Astrocyte (in vitro differentiated cells and primary cell): ENCODE data around the gene NTSR1. TPM values are rescaled to one million over a fixed set of nuclear protein-coding genes. Genes with fewer than 3 reads are reported as not detected.

Experiments used
- DNase-seq: peaks from one replicate; pipeline ENCODE4 v3.0.0-alpha.2; 2010; ENCODE audit warnings: low read depth
- FAIRE-seq: peaks from 2 replicates; lab custom pipeline; 2011; peaks lifted over from hg19 to GRCh38; lab: Jason Lieb, UNC
- H2AFZ ChIP-seq: 2 replicates; pipeline ENCODE4 v1.6.0; 2012; ENCODE audit warnings: low read depth, low read length, inconsistent platforms
- H3K27ac ChIP-seq: 2 replicates; pipeline ENCODE4 v1.5.1; 2011; ENCODE audit warnings: low read depth, low read length, inconsistent platforms
- H3K27me3 ChIP-seq: 2 replicates; pipeline ENCODE4 v1.6.0; 2011; ENCODE audit warnings: low read length, inconsistent platforms; ENCODE audit not compliant: insufficient read depth
- H3K36me3 ChIP-seq: 2 replicates; pipeline ENCODE4 v1.5.1; 2011; ENCODE audit warnings: low read length, inconsistent platforms; ENCODE audit not compliant: insufficient read depth
- H3K4me1 ChIP-seq: 2 replicates; pipeline ENCODE4 v1.5.1; 2011; ENCODE audit warnings: low read length, inconsistent platforms; ENCODE audit not compliant: insufficient read depth
- H3K4me2 ChIP-seq: 2 replicates; pipeline ENCODE4 v1.6.0; 2012; ENCODE audit warnings: low read length, inconsistent platforms
- H3K4me3 ChIP-seq: 2 replicates; pipeline ENCODE4 v1.5.1; 2011; ENCODE audit warnings: low read depth, mild to moderate bottlenecking, low read length, inconsistent platforms; ENCODE audit not compliant: insufficient read depth
- H3K79me2 ChIP-seq: 2 replicates; pipeline ENCODE4 v1.6.0; 2012; ENCODE audit warnings: mild to moderate bottlenecking, low read length, inconsistent platforms; ENCODE audit not compliant: insufficient read depth
- H3K9ac ChIP-seq: 2 replicates; pipeline ENCODE4 v1.6.0; 2012; ENCODE audit warnings: mild to moderate bottlenecking, low read length, inconsistent platforms
- H3K9me3 ChIP-seq: 2 replicates; pipeline ENCODE4 v1.5.1; 2012; ENCODE audit warnings: low read depth, mild to moderate bottlenecking, low read length, inconsistent platforms; ENCODE audit not compliant: insufficient read depth
- H4K20me1 ChIP-seq: 2 replicates; pipeline ENCODE4 v1.6.0; 2012; ENCODE audit warnings: low read length, inconsistent platforms; ENCODE audit not compliant: insufficient read depth
- H3K27ac Mint-ChIP-seq: one replicate; pipeline ENCODE4 v1.8.0; 2021; ENCODE audit warnings: mild to moderate bottlenecking, mixed read lengths; ENCODE audit not compliant: unreplicated experiment
- H3K27me3 Mint-ChIP-seq: one replicate; pipeline ENCODE4 v1.8.0; 2021; ENCODE audit warnings: low read depth, mixed read lengths; ENCODE audit not compliant: unreplicated experiment
- H3K36me3 Mint-ChIP-seq: one replicate; pipeline ENCODE4 v1.8.0; 2021; ENCODE audit warnings: low read depth, mixed read lengths; ENCODE audit not compliant: unreplicated experiment
- H3K4me1 Mint-ChIP-seq: one replicate; pipeline ENCODE4 v1.8.0; 2021; ENCODE audit warnings: low read depth, mixed read lengths; ENCODE audit not compliant: unreplicated experiment
- H3K4me3 Mint-ChIP-seq: one replicate; pipeline ENCODE4 v1.8.0; 2021; ENCODE audit warnings: mild to moderate bottlenecking, moderate library complexity, mixed read lengths; ENCODE audit not compliant: unreplicated experiment
- H3K9me3 Mint-ChIP-seq: one replicate; pipeline ENCODE4 v1.8.0; 2021; ENCODE audit warnings: mild to moderate bottlenecking, mixed read lengths; ENCODE audit not compliant: unreplicated experiment
- EZH2 ChIP-seq: IDR thresholded peaks from 2 replicates; pipeline ENCODE4 v1.6.1; 2012; ENCODE audit warnings: mild to moderate bottlenecking, low read length, inconsistent platforms; ENCODE audit not compliant: insufficient read depth
- total RNA-seq: library from RNA; stranded (reverse); gene quantifications from 2 replicates; pipeline ENCODE4 v1.2.1, GENCODE V29; 2021
- TF ChIP-seq, protein P1 (sequence below): IDR thresholded peaks from 2 replicates; pipeline ENCODE4 v1.5.1; 2011; ENCODE audit warnings: low read depth, mild to moderate bottlenecking, inconsistent platforms, low read length, moderate library complexity; ENCODE audit not compliant: insufficient read depth

The NTSR1 gene
- total RNA-seq, 1 donor from 2014 or later = 0.16 TPM

DNA sequence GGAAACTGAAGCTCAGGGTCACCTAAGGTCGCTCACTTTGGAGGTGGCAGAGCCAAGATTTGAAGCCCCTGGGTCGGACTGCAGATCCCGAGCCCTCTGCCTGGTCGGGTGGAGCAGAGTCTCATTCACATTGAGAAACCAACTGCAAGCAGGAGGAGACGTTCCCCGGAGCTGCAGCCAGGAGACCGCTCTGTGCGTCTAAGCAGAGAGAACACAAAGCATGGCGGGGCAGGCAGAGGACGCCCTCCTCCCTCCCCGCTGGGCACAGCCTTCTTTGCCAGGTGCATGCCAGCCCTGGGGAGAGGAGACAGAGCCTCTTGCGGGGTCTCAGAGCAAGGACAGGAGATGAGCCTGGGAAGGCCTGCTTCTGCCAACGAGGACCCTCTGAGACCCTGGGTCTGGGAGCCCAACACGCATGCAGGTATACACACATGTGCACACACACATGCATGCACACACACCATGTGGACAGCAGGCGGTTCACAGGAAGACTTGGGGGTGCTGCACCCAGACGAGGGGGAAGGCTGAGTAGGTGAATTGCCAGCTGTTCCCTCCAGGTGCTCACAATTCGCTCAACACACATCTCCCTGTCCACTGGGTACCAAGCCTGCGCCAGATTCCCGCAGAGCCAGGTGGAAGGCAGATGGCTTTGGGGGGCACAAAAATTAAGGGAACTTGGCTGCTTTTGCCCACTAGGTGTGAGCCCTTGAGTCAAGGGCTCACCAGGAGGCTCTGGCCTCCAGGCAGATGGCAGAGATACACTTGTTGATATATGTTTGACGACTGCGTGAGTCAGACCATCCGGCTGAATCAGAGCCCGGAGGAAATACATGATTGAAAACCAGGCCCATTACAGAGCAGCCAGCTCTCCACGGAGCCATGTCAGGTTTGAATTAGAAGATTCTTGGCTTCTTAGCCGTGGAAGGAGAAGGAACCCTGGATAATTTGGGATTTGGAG, 5.5 kb upstream of the NTSR1 start:
- peaks cover 40% of the 10 kb centered on the region for H3K27me3 Mint-ChIP-seq
- peak; percentile 82 for DNase-seq
- peak overlapping the region; percentile 66 for H3K27ac ChIP-seq

DNA sequence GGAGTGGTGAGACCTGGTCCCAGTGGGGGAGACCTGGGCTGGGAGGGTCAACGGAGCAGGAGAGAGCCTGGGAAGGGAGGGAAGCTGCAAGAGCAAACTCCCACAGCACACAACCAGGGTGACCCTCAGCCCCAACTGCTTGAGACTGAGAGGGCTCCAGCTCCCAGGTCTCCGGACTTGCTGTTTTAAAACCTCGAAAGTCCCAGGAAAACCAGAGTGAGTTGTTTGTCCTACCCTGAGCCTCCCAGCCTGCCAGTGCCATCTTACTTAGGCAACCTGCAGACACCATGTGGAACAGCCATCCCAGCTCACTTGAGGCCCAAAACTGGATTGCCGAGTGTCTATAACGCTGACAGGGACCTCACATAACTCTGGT, 4.8 kb upstream of the NTSR1 start:
- Mint-ChIP-seq H3K27ac (peak overlapping the region; percentile 81), H3K36me3 (no peaks in the 10 kb centered on the region)
- peaks cover 8% of the 10 kb centered on the region for H3K27me3 ChIP-seq

More for the DNA sequence above, 5.5 kb upstream of the NTSR1 start:
- TF ChIP-seq, protein P1, sequence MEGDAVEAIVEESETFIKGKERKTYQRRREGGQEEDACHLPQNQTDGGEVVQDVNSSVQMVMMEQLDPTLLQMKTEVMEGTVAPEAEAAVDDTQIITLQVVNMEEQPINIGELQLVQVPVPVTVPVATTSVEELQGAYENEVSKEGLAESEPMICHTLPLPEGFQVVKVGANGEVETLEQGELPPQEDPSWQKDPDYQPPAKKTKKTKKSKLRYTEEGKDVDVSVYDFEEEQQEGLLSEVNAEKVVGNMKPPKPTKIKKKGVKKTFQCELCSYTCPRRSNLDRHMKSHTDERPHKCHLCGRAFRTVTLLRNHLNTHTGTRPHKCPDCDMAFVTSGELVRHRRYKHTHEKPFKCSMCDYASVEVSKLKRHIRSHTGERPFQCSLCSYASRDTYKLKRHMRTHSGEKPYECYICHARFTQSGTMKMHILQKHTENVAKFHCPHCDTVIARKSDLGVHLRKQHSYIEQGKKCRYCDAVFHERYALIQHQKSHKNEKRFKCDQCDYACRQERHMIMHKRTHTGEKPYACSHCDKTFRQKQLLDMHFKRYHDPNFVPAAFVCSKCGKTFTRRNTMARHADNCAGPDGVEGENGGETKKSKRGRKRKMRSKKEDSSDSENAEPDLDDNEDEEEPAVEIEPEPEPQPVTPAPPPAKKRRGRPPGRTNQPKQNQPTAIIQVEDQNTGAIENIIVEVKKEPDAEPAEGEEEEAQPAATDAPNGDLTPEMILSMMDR = peak; percentile 22
- no peak for TF ChIP-seq EZH2
- Mint-ChIP-seq H3K4me3 (no peak overlapping the region), H3K36me3 (no peaks in the 10 kb centered on the region), H3K4me1 (peaks cover 18% of the 10 kb centered on the region), H3K9me3 (no peaks in the 10 kb centered on the region), H3K27ac (peak overlapping the region; percentile 81)
- Histone ChIP-seq H3K4me2 (peak overlapping the region; percentile 69), H3K4me1 (peaks cover 22% of the 10 kb centered on the region), H3K9ac (peak overlapping the region; percentile 44), H2AFZ (peak overlapping the region; percentile 53), H3K4me3 (no peak overlapping the region), H3K27me3 (peaks cover 7% of the 10 kb centered on the region), H3K79me2 (no peaks in the 10 kb centered on the region), H3K9me3 (no peaks in the 10 kb centered on the region), H4K20me1 (no peaks in the 10 kb centered on the region), H3K36me3 (no peaks in the 10 kb centered on the region)
- FAIRE-seq = peak; percentile 23

More for the DNA sequence above, 4.8 kb upstream of the NTSR1 start:
- DNase-seq = no peak
- H3K36me3 ChIP-seq = no peaks in the 10 kb centered on the region
- peaks cover 41% of the 10 kb centered on the region for H3K27me3 Mint-ChIP-seq
- peaks cover 23% of the 10 kb centered on the region for H3K4me1 ChIP-seq
- H3K9me3 Mint-ChIP-seq = no peaks in the 10 kb centered on the region
- H3K9ac ChIP-seq = peak overlapping the region; percentile 44
- H3K27ac ChIP-seq = peak overlapping the region; percentile 66
- peak overlapping the region; percentile 53 for H2AFZ ChIP-seq
- TF ChIP-seq, protein P1 = no peak
- no peak for TF ChIP-seq EZH2
- H3K9me3 ChIP-seq = no peaks in the 10 kb centered on the region
- no peak overlapping the region for H3K4me3 ChIP-seq
- no peak overlapping the region for H3K4me3 Mint-ChIP-seq
- no peak for FAIRE-seq
- no peaks in the 10 kb centered on the region for H3K79me2 ChIP-seq
- no peaks in the 10 kb centered on the region for H4K20me1 ChIP-seq
- H3K4me1 Mint-ChIP-seq = peaks cover 18% of the 10 kb centered on the region
- peak overlapping the region; percentile 69 for H3K4me2 ChIP-seq
